Measurements from ENCODE around the gene ATRAID. TPM values are rescaled to one million over a fixed set of nuclear protein-coding genes. Genes with fewer than 3 reads are reported as not detected.
"Not testable (repeated sequence)": the region's sequence is repeated elsewhere in the genome, so short reads cannot be mapped to it uniquely, and the experiment has no call there.

Gene ATRAID
- 100 to 1,000 TPM; 164 to 175 (median 169) TPM for polyA plus RNA-seq (ENCODE audit: insufficient read length in 3 of 3)

GRCh38 chr2:27211943-27212625 lies at the start of gene ATRAID, which contains the start of gene SLC5A6:
Gene ATRAID (plus strand): TSS chr2:27212041. CDS start chr2:27212369, 328 bp downstream.
Gene SLC5A6 (minus strand): TSS chr2:27212268. CDS start chr2:27207650, 4,618 bp downstream.
- DNase-seq (ENCODE audit: low read depth in 3 of 3, low spot score in 2 of 3) = peak; percentile 82 to 86 (median 84)

GRCh38 chr2:27162151-27163121 lies 49.4 kb upstream of the ATRAID start:
- no peak for DNase-seq (ENCODE audit: low read depth in 3 of 3, low spot score in 2 of 3)

GRCh38 chr2:27164960-27165763 lies 46.7 kb upstream of the ATRAID start:
- DNase-seq (ENCODE audit: low read depth in 3 of 3, low spot score in 2 of 3) = no peak

GRCh38 chr2:27170581-27171337 lies 41.1 kb upstream of the ATRAID start:
- DNase-seq (ENCODE audit: low read depth in 3 of 3, low spot score in 2 of 3) = no peak

GRCh38 chr2:27171351-27171848 lies 40.4 kb upstream of the ATRAID start:
- DNase-seq (ENCODE audit: low read depth in 3 of 3, low spot score in 2 of 3) = no peak

GRCh38 chr2:27174638-27175037 lies 37.2 kb upstream of the ATRAID start:
- DNase-seq (ENCODE audit: low read depth in 3 of 3, low spot score in 2 of 3) = no peak

- no peak for DNase-seq (ENCODE audit: low read depth in 3 of 3, low spot score in 2 of 3)
Observed at GRCh38 chr2:27175330-27175729, 36.5 kb upstream of the ATRAID start.

GRCh38 chr2:27175781-27176180 lies 36.1 kb upstream of the ATRAID start:
- DNase-seq (ENCODE audit: low read depth in 3 of 3, low spot score in 2 of 3) = not testable (repeated sequence)

GRCh38 chr2:27177441-27178351 lies 34.1 kb upstream of the ATRAID start:
- DNase-seq (ENCODE audit: low read depth in 3 of 3, low spot score in 2 of 3) = no peak

- no peak for DNase-seq (ENCODE audit: low read depth in 3 of 3, low spot score in 2 of 3)
Observed at GRCh38 chr2:27178469-27178868, 33.4 kb upstream of the ATRAID start.

GRCh38 chr2:27179344-27180000 lies 32.4 kb upstream of the ATRAID start:
- DNase-seq (ENCODE audit: low read depth in 3 of 3, low spot score in 2 of 3) = no peak

GRCh38 chr2:27182346-27182745 lies 29.5 kb upstream of the ATRAID start:
- DNase-seq (ENCODE audit: low read depth in 3 of 3, low spot score in 2 of 3) = no peak

- DNase-seq (ENCODE audit: low read depth in 3 of 3, low spot score in 2 of 3) = no peak
Observed at GRCh38 chr2:27184115-27184514, 27.7 kb upstream of the ATRAID start.

- no peak for DNase-seq (ENCODE audit: low read depth in 3 of 3, low spot score in 2 of 3)
Observed at GRCh38 chr2:27185331-27186026, 26.4 kb upstream of the ATRAID start.

- no peak for DNase-seq (ENCODE audit: low read depth in 3 of 3, low spot score in 2 of 3)
Observed at GRCh38 chr2:27186613-27187345, 25.1 kb upstream of the ATRAID start.

GRCh38 chr2:27189989-27190388 lies 21.9 kb upstream of the ATRAID start:
- no peak for DNase-seq (ENCODE audit: low read depth in 3 of 3, low spot score in 2 of 3)

Measured in right renal cortex interstitium (tissue), 3 donors.